CD4-positive, alpha-beta T cell treated with Interferon alpha-2 for 1 hour (primary cell): Measurements from ENCODE around the gene NSUN4.

Experiments used
- DNase-seq, 2 donors: peaks; one replicate each; pipeline ENCODE4 v3.0.0-alpha.2; 2020 to 2022

NSUN4 gene

DNA sequence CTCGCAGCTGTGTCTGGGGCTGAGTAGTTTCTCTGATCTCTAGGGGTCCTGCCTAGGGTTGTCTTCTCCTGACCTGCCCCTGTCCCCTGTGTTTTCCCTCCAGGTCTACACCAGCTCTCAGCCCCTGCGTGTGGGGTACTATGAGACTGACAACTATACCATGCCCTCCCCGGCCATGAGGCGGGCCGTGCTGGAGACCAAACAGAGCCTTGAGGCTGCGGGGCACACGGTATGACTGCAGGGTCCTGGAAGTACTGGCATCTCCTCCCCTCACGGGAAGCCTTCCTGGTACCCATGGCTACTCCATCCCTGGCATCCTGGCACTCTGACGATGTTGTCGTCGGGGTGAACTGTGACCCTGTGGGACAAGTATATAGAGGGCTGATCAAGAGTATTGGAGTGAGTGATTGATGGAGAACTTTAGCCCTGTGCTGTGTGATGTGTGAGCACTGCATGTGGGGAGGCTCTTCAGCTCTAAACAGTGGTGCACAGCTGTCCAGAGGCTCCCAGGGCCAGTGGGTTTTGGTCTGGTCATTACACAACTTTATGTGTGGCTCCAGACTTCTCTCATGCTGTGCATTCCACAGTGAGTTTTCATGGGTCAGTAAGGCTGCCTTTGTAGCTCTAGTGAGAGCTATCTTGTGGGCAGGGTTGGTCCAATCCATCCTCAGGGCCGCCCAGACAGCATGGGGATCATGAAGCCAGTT lies 67.9 kb downstream of the NSUN4 start:
- no peak for DNase-seq

DNA sequence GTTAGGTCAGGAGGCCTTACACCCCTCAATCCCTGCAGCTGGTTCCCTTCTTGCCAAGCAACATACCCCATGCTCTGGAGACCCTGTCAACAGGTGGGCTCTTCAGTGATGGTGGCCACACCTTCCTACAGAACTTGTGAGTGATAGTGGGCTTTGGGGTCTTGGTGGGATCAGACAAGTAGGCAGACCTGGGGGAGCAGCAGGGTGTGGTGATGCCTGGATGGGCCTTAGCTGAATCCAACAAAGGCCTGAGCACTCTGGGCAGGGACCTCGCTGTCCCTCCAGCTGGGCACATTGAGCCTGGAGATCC lies 68.4 kb downstream of the NSUN4 start:
- no peak for DNase-seq

DNA sequence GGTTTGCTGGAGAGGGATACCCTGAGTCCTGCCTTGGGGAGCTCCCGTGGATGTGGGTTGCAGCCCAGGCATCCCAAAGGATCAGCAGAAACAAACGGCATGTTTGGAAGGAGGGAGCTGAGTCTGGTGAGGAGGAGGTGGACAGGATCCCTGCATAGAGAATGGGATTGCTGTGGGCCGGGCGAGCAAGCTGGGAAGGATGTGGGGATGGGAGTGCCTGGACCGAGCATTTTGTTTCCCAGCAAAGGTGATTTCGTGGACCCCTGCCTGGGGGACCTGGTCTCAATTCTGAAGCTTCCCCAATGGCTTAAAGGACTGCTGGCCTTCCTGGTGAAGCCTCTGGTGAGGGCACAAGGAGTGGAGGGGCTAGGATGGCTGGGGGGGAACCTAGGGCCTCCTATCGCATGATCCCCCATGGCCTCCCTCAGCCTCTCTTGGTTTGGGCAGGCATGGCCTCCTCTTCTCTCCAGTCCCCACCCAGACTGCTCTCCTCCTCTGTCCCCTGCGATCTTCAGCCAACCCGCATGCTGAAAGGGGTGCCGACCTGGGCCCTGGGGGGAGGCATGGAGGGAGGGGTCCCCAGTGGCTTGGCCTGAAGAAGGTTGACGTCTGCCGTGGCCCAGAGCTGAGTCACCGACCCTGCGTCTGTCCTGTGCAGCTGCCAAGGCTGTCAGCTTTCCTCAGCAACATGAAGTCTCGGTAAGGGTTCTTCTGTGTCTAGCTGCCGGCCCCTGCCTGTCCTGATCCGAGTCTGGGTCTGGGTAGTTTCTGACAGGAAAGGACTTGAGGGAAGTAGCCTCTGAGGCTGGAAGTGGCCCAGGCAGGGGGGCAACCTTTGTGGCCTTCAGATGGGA lies 69.8 kb downstream of the NSUN4 start:
- DNase-seq: no peak

DNA sequence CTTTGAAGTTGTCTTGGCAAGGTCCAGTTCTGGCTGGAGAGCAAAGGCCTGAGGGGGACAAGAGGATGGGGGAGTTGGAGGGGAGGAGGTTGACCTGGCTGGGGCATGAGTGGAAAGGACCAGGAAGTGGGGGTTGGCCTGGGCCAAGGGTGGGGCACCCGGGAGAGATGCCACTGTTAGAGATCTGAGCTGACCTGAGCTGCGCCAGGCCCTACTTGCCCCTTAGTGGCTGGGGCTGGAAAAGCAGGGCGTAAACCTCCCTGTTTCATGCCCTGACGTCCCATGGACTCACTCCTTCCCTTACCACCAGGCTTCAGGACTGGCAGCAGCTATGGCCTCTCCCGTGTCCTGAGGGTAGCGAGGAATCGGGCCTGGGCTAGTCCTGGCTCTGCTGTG lies 70.4 kb downstream of the NSUN4 start:
- DNase-seq: no peak
